OCI-LY3 (cell line): ENCODE results near the gene TFPT.
"Not testable (repeated sequence)": the region's sequence is repeated elsewhere in the genome, so short reads cannot be mapped to it uniquely, and the experiment has no call there.

ENCODE experiments used
- H2AFZ ChIP-seq: fragments of 200-600, 300-600 bp; shearing (Covaris generic); 2 replicates; pipeline ENCODE4 v1.6.0; 2014; ENCODE audit warnings: antibody characterized with exemption, low read depth, low read length
- H3K27ac ChIP-seq: fragments of 200-600, 300-600 bp; sonication (generic); 2 replicates; pipeline ENCODE4 v1.5.1; 2014; ENCODE audit warnings: mild to moderate bottlenecking, low read length, moderate library complexity, mixed read lengths
- H3K27me3 ChIP-seq: fragments of 200-600, 300-600 bp; sonication (generic); 2 replicates; pipeline ENCODE4 v1.6.1; 2014; ENCODE audit warnings: low read depth, low read length, mixed read lengths
- H3K36me3 ChIP-seq: fragments of 200-600, 300-600 bp; sonication (generic); replicated peaks from 2 replicates; pipeline ENCODE3; 2014; ENCODE audit warnings: low read depth, low read length, mixed read lengths
- H3K4me1 ChIP-seq: fragments of 300-600, 200-600 bp; sonication (generic); 2 replicates; pipeline ENCODE4 v1.6.1; 2014; ENCODE audit warnings: low read length, mixed read lengths
- H3K4me2 ChIP-seq: fragments of 200-600, 300-600 bp; sonication (generic); 2 replicates; pipeline ENCODE4 v1.6.1; 2014; ENCODE audit warnings: low read length, mixed read lengths
- H3K4me3 ChIP-seq: fragments of 300-600, 200-600 bp; sonication (generic); 2 replicates; pipeline ENCODE4 v1.5.1; 2014; ENCODE audit warnings: antibody characterized with exemption, mild to moderate bottlenecking, low read length, moderate library complexity
- H3K79me2 ChIP-seq: fragments of 300-600, 200-600 bp; shearing (Covaris generic); 2 replicates; pipeline ENCODE4 v1.6.1; 2014; ENCODE audit warnings: mild to moderate bottlenecking, low read length, mixed read lengths
- H3K9ac ChIP-seq: fragments of 300-600, 200-600 bp; shearing (Covaris generic); 2 replicates; pipeline ENCODE4 v1.6.0; 2014; ENCODE audit warnings: mild to moderate bottlenecking, low read length, moderate library complexity
- H3K9me3 ChIP-seq: fragments of 200-600, 300-600 bp; shearing (Covaris generic); 2 replicates; pipeline ENCODE4 v1.6.1; 2014; ENCODE audit warnings: low read length, mixed read lengths; ENCODE audit not compliant: insufficient read depth
- H4K20me1 ChIP-seq: fragments of 200-600, 300-600 bp; sonication (generic); 2 replicates; pipeline ENCODE4 v1.6.1; 2016; ENCODE audit warnings: low read length, mixed read lengths; ENCODE audit not compliant: insufficient read depth
- EZH2phosphoT487 ChIP-seq: fragments of 200-600 bp; shearing (Covaris generic); IDR thresholded peaks from 2 replicates; pipeline ENCODE4 v1.6.1; 2018; ENCODE audit warnings: antibody characterized with exemption, mixed run types, low read depth
- TF ChIP-seq, protein P1 (sequence below): fragments of 200-600, 300-600 bp; sonication (generic); IDR thresholded peaks from 2 replicates; pipeline ENCODE4 v1.5.1; 2014; ENCODE audit warnings: antibody characterized with exemption, low read length, low read depth

Gene TFPT

DNA sequence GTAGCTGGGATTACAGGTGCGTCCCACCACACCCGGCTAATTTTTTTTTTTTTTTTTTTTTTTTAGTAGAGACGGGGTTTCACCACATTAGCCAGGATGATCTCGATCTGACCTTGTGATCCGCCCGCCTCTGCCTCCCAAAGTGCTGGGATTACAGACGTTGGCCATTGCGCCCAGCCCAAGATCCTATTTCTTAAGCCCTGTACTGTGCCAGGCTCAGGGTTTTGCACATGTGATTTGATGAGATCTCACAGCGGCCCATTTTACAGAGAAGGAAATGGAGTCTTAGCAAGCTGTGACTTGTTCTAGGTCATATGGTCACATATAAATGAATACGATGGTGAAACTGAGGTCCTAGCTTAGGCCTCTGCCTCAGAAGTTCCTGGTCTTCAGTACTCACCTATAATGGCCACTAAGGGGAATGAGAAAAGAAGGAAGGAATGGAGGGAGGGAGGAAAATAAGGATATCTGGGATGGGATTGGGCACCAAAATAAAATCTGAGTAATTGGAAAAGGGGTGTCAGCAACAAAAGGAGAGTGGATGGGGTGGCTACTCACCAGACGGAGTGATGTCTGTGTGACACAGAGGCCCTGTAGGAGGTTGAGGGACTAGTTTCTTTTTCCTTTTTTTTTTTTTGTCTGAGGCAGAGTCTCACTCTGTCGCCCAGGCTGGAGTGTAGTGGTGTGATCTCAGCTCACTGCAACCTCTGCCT, 16.1 kb downstream of the TFPT start:
- Histone ChIP-seq H3K79me2 (peaks cover 17% of the 10 kb centered on the region), H3K4me3 (no peak overlapping the region), H3K27me3 (no peaks in the 10 kb centered on the region), H3K9ac (no peak overlapping the region), H3K4me2 (no peak overlapping the region), H2AFZ (no peak overlapping the region), H3K9me3 (no peaks in the 10 kb centered on the region), H3K27ac (no peak overlapping the region), H4K20me1 (no peaks in the 10 kb centered on the region), H3K4me1 (peaks cover 12% of the 10 kb centered on the region), H3K36me3 (peaks cover 1% of the 10 kb centered on the region)
- TF ChIP-seq, protein P1, sequence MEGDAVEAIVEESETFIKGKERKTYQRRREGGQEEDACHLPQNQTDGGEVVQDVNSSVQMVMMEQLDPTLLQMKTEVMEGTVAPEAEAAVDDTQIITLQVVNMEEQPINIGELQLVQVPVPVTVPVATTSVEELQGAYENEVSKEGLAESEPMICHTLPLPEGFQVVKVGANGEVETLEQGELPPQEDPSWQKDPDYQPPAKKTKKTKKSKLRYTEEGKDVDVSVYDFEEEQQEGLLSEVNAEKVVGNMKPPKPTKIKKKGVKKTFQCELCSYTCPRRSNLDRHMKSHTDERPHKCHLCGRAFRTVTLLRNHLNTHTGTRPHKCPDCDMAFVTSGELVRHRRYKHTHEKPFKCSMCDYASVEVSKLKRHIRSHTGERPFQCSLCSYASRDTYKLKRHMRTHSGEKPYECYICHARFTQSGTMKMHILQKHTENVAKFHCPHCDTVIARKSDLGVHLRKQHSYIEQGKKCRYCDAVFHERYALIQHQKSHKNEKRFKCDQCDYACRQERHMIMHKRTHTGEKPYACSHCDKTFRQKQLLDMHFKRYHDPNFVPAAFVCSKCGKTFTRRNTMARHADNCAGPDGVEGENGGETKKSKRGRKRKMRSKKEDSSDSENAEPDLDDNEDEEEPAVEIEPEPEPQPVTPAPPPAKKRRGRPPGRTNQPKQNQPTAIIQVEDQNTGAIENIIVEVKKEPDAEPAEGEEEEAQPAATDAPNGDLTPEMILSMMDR, result no peak
- no peak for TF ChIP-seq EZH2phosphoT487

DNA sequence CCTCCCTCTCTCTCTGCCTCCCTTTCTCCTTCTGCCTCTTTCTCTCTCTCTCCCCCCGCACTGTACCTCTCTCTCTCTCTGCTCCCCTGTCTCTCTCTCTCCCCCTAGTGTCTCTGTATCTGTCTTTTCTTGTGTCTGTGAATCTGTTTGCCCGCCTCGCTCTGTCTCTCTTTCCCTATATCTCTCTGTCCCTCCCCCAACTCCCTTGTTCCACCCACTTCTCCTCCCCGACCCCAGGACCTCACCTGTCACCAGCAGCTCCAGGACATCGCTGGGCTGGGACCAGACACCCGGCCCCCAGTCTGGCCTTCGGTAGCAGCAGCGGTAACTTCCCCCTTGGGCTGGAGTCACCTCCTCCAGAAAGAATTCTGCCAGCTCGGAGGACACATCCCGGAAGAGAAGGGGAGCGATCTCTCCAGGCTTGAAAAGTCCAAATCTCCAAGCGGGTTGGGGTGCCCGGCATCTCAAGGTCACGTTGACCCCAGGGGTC, 18.8 kb downstream of the TFPT start:
- peaks cover 6% of the 10 kb centered on the region; the same call in 1 of the 2 replicates for H3K4me1 ChIP-seq
- TF ChIP-seq, protein P1, result peak; percentile 31
- TF ChIP-seq EZH2phosphoT487, result no peak
- no peaks in the 10 kb centered on the region for H3K79me2 ChIP-seq
- peak overlapping the region; percentile 99 for H2AFZ ChIP-seq
- H3K27ac ChIP-seq, result no peak overlapping the region
- H3K36me3 ChIP-seq, result no peaks in the 10 kb centered on the region
- H4K20me1 ChIP-seq, result no peaks in the 10 kb centered on the region
- H3K4me3 ChIP-seq, result peak overlapping the region; percentile 76
- no peaks in the 10 kb centered on the region for H3K27me3 ChIP-seq
- peak overlapping the region; percentile 59 for H3K9ac ChIP-seq
- H3K4me2 ChIP-seq, result peak overlapping the region; percentile 89
- no peaks in the 10 kb centered on the region for H3K9me3 ChIP-seq

DNA sequence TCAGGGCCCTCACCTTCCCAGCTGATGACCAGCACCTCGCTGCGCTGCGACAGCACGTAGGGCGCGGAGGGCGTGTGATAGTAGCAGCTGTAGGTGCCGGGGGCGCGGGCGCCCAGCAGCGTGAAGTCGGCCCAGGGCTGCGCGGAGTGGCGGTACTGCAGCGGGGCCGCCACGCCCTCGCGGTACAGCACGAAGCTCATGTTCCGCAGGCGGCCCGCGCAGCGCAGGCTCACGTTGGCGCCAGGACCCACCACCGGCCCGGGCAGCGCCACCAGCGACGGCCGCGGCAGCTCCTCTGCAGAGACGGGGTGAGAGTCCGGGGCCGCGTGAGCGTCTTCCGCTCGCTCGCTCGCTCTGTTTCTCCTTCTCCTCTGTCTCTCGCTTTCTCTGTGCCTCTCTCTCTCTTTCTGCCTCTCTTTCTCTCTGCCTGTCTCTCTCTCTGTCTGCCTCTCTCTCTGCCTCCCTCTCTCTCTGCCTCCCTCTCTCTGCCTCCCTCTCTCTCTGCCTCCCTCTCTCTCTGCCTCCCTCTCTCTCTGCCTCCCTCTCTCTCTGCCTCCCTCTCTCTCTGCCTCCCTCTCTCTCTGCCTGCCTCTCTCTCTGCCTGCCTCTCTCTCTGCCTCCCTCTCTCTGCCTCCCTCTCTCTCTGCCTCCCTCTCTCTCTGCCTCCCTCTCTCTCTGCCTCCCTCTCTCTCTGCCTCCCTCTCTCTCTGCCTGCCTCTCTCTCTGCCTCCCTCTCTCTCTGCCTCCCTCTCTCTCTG, 19.4 kb downstream of the TFPT start:
- H3K79me2 ChIP-seq, H3K36me3 ChIP-seq, H3K9me3 ChIP-seq, H3K4me1 ChIP-seq, H4K20me1 ChIP-seq, H3K27ac ChIP-seq, H3K27me3 ChIP-seq: not testable (repeated sequence)
- H3K4me3 ChIP-seq, result peak overlapping the region; percentile 76
- peak overlapping the region; percentile 89 for H3K4me2 ChIP-seq
- peak overlapping the region; percentile 99 for H2AFZ ChIP-seq
- peak overlapping the region; percentile 59; the same call in 1 of the 2 replicates for H3K9ac ChIP-seq

DNA sequence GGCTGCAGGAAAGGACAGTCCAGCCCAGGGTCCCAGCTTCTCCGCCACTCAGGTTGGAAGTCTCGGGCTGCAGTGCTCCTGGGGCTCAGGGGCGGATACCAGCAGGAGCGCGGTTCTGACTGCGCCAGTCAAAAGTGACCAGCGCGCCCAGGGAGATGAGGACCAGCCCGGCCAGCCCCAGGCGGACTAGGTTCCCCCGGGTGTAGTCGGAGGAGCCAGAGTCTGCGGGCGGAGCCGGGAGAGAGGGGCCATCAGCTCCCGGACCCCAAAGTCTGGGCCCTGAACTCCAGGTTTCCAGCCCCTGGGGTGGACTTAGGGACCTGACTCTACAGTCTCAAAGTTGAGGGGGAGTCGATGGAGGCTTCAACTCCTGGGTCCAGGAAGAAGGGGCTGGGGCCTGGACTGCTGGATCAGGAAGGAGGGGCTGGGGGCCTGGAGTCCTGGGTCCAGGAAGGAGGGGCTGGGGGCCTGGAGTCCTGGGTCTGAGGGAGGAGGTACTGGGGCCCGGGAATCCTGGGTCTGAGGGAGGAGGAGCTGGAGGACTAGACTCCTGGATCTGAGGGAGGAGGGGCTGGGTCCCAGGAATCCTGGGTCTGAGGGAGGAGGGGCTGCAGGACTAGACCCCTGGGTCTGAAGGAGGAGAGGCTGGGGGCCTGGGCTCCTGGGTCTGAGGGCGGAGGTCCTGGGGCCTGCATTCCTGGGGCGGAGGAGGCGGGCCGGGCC, 20.2 kb downstream of the TFPT start:
- TF ChIP-seq, protein P1, result no peak
- no peak for TF ChIP-seq EZH2phosphoT487
- no peak overlapping the region for H3K9ac ChIP-seq

More for the DNA sequence above, 20.2 kb downstream of the TFPT start:
- H3K4me2 ChIP-seq, result no peak overlapping the region
- no peaks in the 10 kb centered on the region for H3K27me3 ChIP-seq
- no peaks in the 10 kb centered on the region for H3K79me2 ChIP-seq
- H3K9me3 ChIP-seq, result no peaks in the 10 kb centered on the region
- H2AFZ ChIP-seq, result no peak overlapping the region
- H3K36me3 ChIP-seq, result no peaks in the 10 kb centered on the region
- no peak overlapping the region for H3K4me3 ChIP-seq
- H3K27ac ChIP-seq, result no peak overlapping the region
- peaks cover 6% of the 10 kb centered on the region; the same call in 1 of the 2 replicates for H3K4me1 ChIP-seq
- no peaks in the 10 kb centered on the region for H4K20me1 ChIP-seq
